Measurements from ENCODE around the gene BMPR1B. TPM values are rescaled to one million over a fixed set of nuclear protein-coding genes. Genes with fewer than 3 reads are reported as not detected.
A peak's percentile ranks its signal among the peaks of the same experiment; 100 is the strongest.
"Not testable (repeated sequence)": the region's sequence is repeated elsewhere in the genome, so short reads cannot be mapped to it uniquely, and the experiment has no call there.

Gene BMPR1B
- total RNA-seq, 2 experiments from 2014 or later: not detected

DNA sequence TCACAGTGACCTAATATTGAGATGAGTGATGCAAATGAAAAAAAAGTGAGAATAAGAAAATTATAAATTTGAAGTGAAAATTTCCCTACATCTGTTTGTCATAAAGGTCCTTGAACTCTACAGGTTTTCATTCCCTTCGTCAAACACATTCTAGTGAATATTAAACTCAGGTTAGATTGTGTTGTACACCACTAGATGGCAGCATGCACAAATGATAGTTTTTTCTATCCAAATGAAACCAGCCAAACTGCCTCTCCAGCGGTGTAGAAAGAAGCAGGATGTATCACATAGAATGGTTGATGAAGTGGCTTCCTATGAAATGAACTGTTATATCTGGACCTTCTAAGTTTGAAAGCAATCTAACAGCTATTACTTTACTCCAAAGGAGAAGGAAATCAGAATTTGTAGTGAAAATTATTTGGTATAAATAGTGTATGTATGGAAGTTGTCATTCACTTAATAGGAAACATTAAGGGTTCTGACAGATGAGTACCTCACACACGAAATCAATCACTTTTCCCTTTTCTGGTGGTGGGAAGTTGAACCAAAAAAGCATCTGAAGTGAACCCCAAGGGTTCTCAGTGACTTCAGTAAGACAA, 408.3 kb downstream of the BMPR1B start:
- TF ChIP-seq, protein P1, sequence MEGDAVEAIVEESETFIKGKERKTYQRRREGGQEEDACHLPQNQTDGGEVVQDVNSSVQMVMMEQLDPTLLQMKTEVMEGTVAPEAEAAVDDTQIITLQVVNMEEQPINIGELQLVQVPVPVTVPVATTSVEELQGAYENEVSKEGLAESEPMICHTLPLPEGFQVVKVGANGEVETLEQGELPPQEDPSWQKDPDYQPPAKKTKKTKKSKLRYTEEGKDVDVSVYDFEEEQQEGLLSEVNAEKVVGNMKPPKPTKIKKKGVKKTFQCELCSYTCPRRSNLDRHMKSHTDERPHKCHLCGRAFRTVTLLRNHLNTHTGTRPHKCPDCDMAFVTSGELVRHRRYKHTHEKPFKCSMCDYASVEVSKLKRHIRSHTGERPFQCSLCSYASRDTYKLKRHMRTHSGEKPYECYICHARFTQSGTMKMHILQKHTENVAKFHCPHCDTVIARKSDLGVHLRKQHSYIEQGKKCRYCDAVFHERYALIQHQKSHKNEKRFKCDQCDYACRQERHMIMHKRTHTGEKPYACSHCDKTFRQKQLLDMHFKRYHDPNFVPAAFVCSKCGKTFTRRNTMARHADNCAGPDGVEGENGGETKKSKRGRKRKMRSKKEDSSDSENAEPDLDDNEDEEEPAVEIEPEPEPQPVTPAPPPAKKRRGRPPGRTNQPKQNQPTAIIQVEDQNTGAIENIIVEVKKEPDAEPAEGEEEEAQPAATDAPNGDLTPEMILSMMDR (IDR thresholded peaks at IDR 0.05): peak; percentile 79
- peak; percentile 68 for ATAC-seq (ENCODE audit: poor library complexity)
- H3K9me3 Mint-ChIP-seq: no peaks in the 10 kb centered on the region
- Histone ChIP-seq H3K36me3 (ENCODE audit: insufficient read depth, low read length) (no peaks in the 10 kb centered on the region), H3K27ac (ENCODE audit: low read depth in 1 of 2, low read length in 2 of 2) (no peak overlapping the region), H3K4me1 (ENCODE audit: insufficient read depth, low read length) (no peaks in the 10 kb centered on the region), H3K27me3 (ENCODE audit: control insufficient read depth in 1 of 2, insufficient read depth in 2 of 2, low read length in 2 of 2) (no peaks in the 10 kb centered on the region), H3K9me3 (ENCODE audit: control insufficient read depth in 1 of 2, insufficient read depth in 1 of 2, low read length in 2 of 2) (no peaks in the 10 kb centered on the region), H3K4me3 (ENCODE audit: low read length) (no peak overlapping the region)
- DNase-seq: peak in 6 of 14 experiments; percentile 9 to 76 (median 50)
- intact Hi-C loops (cut with DNase I, micrococcal nuclease): no loop called here
- no peak overlapping the region for H3K27ac Mint-ChIP-seq
- H3K4me3 Mint-ChIP-seq: no peak overlapping the region
- ChIA-PET CTCF (no interaction called here), POLR2A (no interaction called here)
- H3K36me3 Mint-ChIP-seq (ENCODE audit: low read depth): no peaks in the 10 kb centered on the region
- H3K4me1 Mint-ChIP-seq (ENCODE audit: low read depth): peaks cover 4% of the 10 kb centered on the region
- no peaks in the 10 kb centered on the region for H3K27me3 Mint-ChIP-seq

DNA sequence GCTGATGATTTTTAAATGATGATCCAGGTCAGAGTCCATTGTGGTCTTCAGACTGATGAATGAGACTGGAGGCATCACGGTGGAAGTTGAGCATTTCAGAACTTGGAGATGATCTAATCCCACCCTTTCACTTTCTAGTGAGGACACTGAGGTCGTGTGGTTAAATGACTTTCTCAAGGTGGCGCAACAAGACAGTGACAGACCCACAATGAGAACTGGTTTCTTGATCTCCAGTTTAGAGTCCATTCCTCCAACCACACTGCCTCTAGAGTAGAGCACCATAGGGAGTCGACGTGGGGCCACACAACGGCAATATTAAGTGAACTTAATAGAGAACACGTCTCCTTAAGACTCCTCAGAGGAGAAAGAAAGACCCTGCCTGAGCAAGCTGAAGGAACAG, 410.1 kb downstream of the BMPR1B start:
- DNase-seq (no peak), ATAC-seq (ENCODE audit: poor library complexity) (no peak)
- H3K4me3 Mint-ChIP-seq: no peak overlapping the region
- peaks cover 4% of the 10 kb centered on the region for H3K4me1 Mint-ChIP-seq (ENCODE audit: low read depth)
- no peaks in the 10 kb centered on the region for H3K9me3 Mint-ChIP-seq
- Histone ChIP-seq H3K27me3 (ENCODE audit: control insufficient read depth in 1 of 2, insufficient read depth in 2 of 2, low read length in 2 of 2) (no peaks in the 10 kb centered on the region), H3K9me3 (ENCODE audit: control insufficient read depth in 1 of 2, insufficient read depth in 1 of 2, low read length in 2 of 2) (no peaks in the 10 kb centered on the region), H3K4me1 (ENCODE audit: insufficient read depth, low read length) (no peaks in the 10 kb centered on the region), H3K36me3 (ENCODE audit: insufficient read depth, low read length) (no peaks in the 10 kb centered on the region), H3K27ac (ENCODE audit: low read depth in 1 of 2, low read length in 2 of 2) (no peak overlapping the region), H3K4me3 (ENCODE audit: low read length) (no peak overlapping the region)
- POLR2A ChIA-PET: no interaction called here
- TF ChIP-seq, protein P1 (IDR thresholded peaks at IDR 0.05): no peak
- H3K36me3 Mint-ChIP-seq (ENCODE audit: low read depth): no peaks in the 10 kb centered on the region
- CTCF ChIA-PET: no interaction called here
- intact Hi-C loops (cut with DNase I, micrococcal nuclease): no loop called here
- H3K27ac Mint-ChIP-seq: no peak overlapping the region
- H3K27me3 Mint-ChIP-seq: no peaks in the 10 kb centered on the region

DNA sequence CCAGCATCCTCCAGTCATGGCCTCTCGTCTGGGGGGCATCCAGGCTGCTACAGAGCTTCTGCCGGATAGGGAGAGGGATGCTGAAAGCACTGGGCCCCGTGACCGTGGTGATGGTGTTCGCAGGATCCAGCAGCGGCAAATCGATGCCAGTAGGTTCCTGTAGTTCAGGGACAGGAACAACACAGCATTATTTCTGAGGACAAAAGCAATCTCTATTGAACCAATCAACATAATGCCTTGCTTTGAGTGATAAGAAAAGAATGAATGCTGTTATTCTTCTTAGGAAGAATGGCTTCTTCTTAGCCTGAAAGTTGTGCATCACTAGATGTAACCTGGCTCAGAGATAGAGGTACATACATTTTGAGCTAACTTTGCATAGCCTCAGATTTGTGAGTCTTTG, 412.4 kb downstream of the BMPR1B start:
- Mint-ChIP-seq H3K4me1 (ENCODE audit: low read depth) (peaks cover 4% of the 10 kb centered on the region), H3K4me3 (no peak overlapping the region), H3K36me3 (ENCODE audit: low read depth) (no peaks in the 10 kb centered on the region), H3K27me3 (no peaks in the 10 kb centered on the region), H3K27ac (no peak overlapping the region), H3K9me3 (no peaks in the 10 kb centered on the region)
- POLR2A ChIA-PET: no interaction called here
- intact Hi-C loops (cut with DNase I, micrococcal nuclease): no loop called here
- H3K4me3 ChIP-seq (ENCODE audit: low read length): no peak overlapping the region
- H3K9me3 ChIP-seq (ENCODE audit: control insufficient read depth in 1 of 2, insufficient read depth in 1 of 2, low read length in 2 of 2): no peaks in the 10 kb centered on the region
- no peaks in the 10 kb centered on the region for H3K4me1 ChIP-seq (ENCODE audit: insufficient read depth, low read length)
- H3K36me3 ChIP-seq (ENCODE audit: insufficient read depth, low read length): no peaks in the 10 kb centered on the region
- ATAC-seq (ENCODE audit: poor library complexity) (no peak), DNase-seq (no peak)
- CTCF ChIA-PET: no interaction called here
- TF ChIP-seq, protein P1 (IDR thresholded peaks at IDR 0.05): no peak
- H3K27ac ChIP-seq (ENCODE audit: low read depth in 1 of 2, low read length in 2 of 2): no peak overlapping the region
- no peaks in the 10 kb centered on the region for H3K27me3 ChIP-seq (ENCODE audit: control insufficient read depth in 1 of 2, insufficient read depth in 2 of 2, low read length in 2 of 2)

DNA sequence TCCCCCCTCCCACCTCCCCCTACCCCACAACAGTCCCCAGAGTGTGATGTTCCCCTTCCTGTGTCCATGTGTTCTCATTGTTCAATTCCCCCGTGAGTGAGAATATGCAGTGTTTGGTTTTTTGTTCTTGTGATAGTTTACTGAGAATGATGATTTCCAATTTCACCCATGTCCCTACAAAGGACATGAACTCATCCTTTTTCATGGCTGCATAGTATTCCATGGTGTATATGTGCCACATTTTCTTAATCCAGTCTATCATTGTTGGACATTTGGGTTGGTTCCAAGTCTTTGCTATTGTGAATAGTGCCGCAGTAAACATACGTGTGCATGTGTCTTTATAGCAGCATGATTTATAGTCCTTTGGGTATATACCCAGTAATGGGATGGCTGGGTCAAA, 413.6 kb downstream of the BMPR1B start:
- H3K4me3 Mint-ChIP-seq; H3K27me3 Mint-ChIP-seq; H3K27ac ChIP-seq (ENCODE audit: low read depth in 1 of 2, low read length in 2 of 2); H3K36me3 Mint-ChIP-seq (ENCODE audit: low read depth); H3K4me1 ChIP-seq (ENCODE audit: insufficient read depth, low read length); DNase-seq; CTCF ChIA-PET; H3K36me3 ChIP-seq (ENCODE audit: insufficient read depth, low read length); POLR2A ChIA-PET; H3K4me3 ChIP-seq (ENCODE audit: low read length); ATAC-seq (ENCODE audit: poor library complexity); H3K4me1 Mint-ChIP-seq (ENCODE audit: low read depth); H3K9me3 ChIP-seq (ENCODE audit: control insufficient read depth in 1 of 2, insufficient read depth in 1 of 2, low read length in 2 of 2); H3K9me3 Mint-ChIP-seq; intact Hi-C loops (cut with DNase I, micrococcal nuclease); H3K27ac Mint-ChIP-seq; H3K27me3 ChIP-seq (ENCODE audit: control insufficient read depth in 1 of 2, insufficient read depth in 2 of 2, low read length in 2 of 2): not testable (repeated sequence)
